ENCODE results near the gene COL1A1. TPM values are rescaled to one million over a fixed set of nuclear protein-coding genes. Genes with fewer than 3 reads are reported as not detected.

COL1A1 gene
- total RNA-seq, 2 experiments from 2014 or later: not detected

- TF ChIP-seq, protein P1, sequence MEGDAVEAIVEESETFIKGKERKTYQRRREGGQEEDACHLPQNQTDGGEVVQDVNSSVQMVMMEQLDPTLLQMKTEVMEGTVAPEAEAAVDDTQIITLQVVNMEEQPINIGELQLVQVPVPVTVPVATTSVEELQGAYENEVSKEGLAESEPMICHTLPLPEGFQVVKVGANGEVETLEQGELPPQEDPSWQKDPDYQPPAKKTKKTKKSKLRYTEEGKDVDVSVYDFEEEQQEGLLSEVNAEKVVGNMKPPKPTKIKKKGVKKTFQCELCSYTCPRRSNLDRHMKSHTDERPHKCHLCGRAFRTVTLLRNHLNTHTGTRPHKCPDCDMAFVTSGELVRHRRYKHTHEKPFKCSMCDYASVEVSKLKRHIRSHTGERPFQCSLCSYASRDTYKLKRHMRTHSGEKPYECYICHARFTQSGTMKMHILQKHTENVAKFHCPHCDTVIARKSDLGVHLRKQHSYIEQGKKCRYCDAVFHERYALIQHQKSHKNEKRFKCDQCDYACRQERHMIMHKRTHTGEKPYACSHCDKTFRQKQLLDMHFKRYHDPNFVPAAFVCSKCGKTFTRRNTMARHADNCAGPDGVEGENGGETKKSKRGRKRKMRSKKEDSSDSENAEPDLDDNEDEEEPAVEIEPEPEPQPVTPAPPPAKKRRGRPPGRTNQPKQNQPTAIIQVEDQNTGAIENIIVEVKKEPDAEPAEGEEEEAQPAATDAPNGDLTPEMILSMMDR (conservative IDR thresholded peaks at IDR 0.05; ENCODE audit: low read length): no peak
- no peak for TF ChIP-seq EZH2phosphoT487 (IDR thresholded peaks at IDR 0.05; ENCODE audit: borderline replicate concordance, low read depth, low read length)
- ChIA-PET CTCF (ENCODE audit: unreplicated experiment) (no interaction called here), POLR2A (interaction anchor here (0.8 kb wide), 1 partner anchor 42 kb away, joined by 3 read pairs; no protein-coding TSS in a partner anchor)
- intact Hi-C loops (cut with micrococcal nuclease; ENCODE audit: unreplicated experiment): no loop called here
- H3K36me3 ChIP-seq (ENCODE audit: insufficient read depth, low read length): no peaks in the 10 kb centered on the region
- DNase-seq (ENCODE audit: low spot score): no peak
- H4K20me1 ChIP-seq (ENCODE audit: insufficient read depth, low read length): no peaks in the 10 kb centered on the region; the same call in 1 of the 2 replicates
- H3K79me2 ChIP-seq (ENCODE audit: insufficient read depth, low read depth, low read length): no peaks in the 10 kb centered on the region
- no peak overlapping the region for H2AFZ ChIP-seq (ENCODE audit: low read length)
- no peak overlapping the region for H3K4me2 ChIP-seq (ENCODE audit: low read length)
- H3K27ac ChIP-seq (ENCODE audit: low read depth, low read length, poor library complexity, severe bottlenecking): no peak overlapping the region
- H3K9me3 ChIP-seq (ENCODE audit: low read length): no peaks in the 10 kb centered on the region
- no peaks in the 10 kb centered on the region for H3K9me2 ChIP-seq (ENCODE audit: insufficient read depth, low read length)
- H3K4me3 ChIP-seq (ENCODE audit: low read depth, low read length, poor library complexity, severe bottlenecking): no peak overlapping the region
- peaks cover 8% of the 10 kb centered on the region for H3K4me1 ChIP-seq (ENCODE audit: insufficient read depth, low read length, poor library complexity, severe bottlenecking)
- no TSS peak for BruUV-seq (replicated peaks)
Observed at GRCh38 chr17:50196036-50196435, 5.4 kb downstream of the COL1A1 start.

GRCh38 chr17:50194934-50195865 is 6.2 kb downstream of the COL1A1 start:
- no peaks in the 10 kb centered on the region; the same call in 1 of the 2 replicates for H4K20me1 ChIP-seq (ENCODE audit: insufficient read depth, low read length)
- CTCF ChIA-PET (ENCODE audit: unreplicated experiment): no interaction called here
- POLR2A ChIA-PET: no interaction called here

More at GRCh38 chr17:50194934-50195865, 6.2 kb downstream of the COL1A1 start:
- DNase-seq (ENCODE audit: low spot score): no peak
- BruUV-seq (replicated peaks): no TSS peak
- H2AFZ ChIP-seq (ENCODE audit: low read length): no peak overlapping the region
- no peak overlapping the region for H3K27ac ChIP-seq (ENCODE audit: low read depth, low read length, poor library complexity, severe bottlenecking)
- H3K4me3 ChIP-seq (ENCODE audit: low read depth, low read length, poor library complexity, severe bottlenecking): no peak overlapping the region
- no peaks in the 10 kb centered on the region for H3K9me3 ChIP-seq (ENCODE audit: low read length)
- no peak for TF ChIP-seq EZH2phosphoT487 (IDR thresholded peaks at IDR 0.05; ENCODE audit: borderline replicate concordance, low read depth, low read length)
- TF ChIP-seq, protein P1 (conservative IDR thresholded peaks at IDR 0.05; ENCODE audit: low read length): no peak; the same call in 1 of the 2 replicates
- no peaks in the 10 kb centered on the region for H3K36me3 ChIP-seq (ENCODE audit: insufficient read depth, low read length)
- peaks cover 6% of the 10 kb centered on the region for H3K4me1 ChIP-seq (ENCODE audit: insufficient read depth, low read length, poor library complexity, severe bottlenecking)
- no peaks in the 10 kb centered on the region for H3K9me2 ChIP-seq (ENCODE audit: insufficient read depth, low read length)
- no peak overlapping the region for H3K4me2 ChIP-seq (ENCODE audit: low read length)
- intact Hi-C loops (cut with micrococcal nuclease; ENCODE audit: unreplicated experiment): no loop called here
- no peaks in the 10 kb centered on the region for H3K79me2 ChIP-seq (ENCODE audit: insufficient read depth, low read depth, low read length)

Measured in OCI-LY7 (cell line).